Effector CD4-positive, alpha-beta T cell (primary cell): ENCODE measurements around the gene OR4M2. TPM values are rescaled to one million over a fixed set of nuclear protein-coding genes. Genes with fewer than 3 reads are reported as not detected.
"Not testable (repeated sequence)": the region's sequence is repeated elsewhere in the genome, so short reads cannot be mapped to it uniquely, and the experiment has no call there.

Experiments used
- DNase-seq: peaks from one replicate; pipeline ENCODE4 v3.0.0-alpha.2; 2020
- total RNA-seq: gene quantifications from one replicate; lab custom pipeline; 2026; lab: John Stamatoyannopoulos, UW

Gene OR4M2, protein sequence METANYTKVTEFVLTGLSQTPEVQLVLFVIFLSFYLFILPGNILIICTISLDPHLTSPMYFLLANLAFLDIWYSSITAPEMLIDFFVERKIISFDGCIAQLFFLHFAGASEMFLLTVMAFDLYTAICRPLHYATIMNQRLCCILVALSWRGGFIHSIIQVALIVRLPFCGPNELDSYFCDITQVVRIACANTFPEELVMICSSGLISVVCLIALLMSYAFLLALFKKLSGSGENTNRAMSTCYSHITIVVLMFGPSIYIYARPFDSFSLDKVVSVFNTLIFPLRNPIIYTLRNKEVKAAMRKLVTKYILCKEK
- not detected for total RNA-seq

- DNase-seq = not testable (repeated sequence)
Measured at GRCh38 chr15:22080227-22080626, at the start of gene OR4M2. Gene OR4M2, plus strand, starts transcription at chr15:22080527. Its CDS starts 98 bp downstream, at chr15:22080625.

DNA sequence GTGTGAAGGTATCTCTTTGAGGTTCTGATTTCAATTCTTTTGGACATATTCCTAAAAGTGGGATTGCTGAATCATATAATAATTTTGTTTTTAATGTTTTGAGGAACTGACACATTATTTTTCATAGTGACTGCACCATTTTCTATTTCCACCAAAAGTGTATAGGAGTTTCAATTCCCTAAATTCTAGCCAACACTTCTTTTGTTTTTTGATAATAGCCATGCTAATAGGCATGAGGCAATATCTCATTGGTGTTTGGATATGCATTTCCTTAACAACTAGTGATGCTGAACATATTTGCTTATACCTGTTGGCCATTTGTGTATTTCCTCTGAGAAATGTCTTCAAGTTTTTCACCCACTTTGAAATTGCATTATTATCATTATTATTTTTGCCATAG lies 11.1 kb upstream of the OR4M2 start:
- not testable (repeated sequence) for DNase-seq

DNA sequence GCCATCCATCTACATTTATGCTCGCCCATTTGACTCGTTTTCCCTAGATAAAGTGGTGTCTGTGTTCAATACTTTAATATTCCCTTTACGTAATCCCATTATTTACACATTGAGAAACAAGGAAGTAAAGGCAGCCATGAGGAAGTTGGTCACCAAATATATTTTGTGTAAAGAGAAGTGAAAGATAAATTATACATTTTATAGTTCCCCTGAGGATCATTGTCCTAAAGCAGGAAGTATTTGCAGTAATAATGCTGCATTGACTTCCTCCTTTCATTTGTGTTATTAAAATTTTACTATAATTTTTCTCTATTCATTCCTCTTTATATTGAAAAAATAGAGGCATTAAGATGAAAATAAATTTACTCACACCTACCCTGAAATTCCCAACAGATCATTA lies 1.1 kb downstream of the OR4M2 start:
- not testable (repeated sequence) for DNase-seq

DNA sequence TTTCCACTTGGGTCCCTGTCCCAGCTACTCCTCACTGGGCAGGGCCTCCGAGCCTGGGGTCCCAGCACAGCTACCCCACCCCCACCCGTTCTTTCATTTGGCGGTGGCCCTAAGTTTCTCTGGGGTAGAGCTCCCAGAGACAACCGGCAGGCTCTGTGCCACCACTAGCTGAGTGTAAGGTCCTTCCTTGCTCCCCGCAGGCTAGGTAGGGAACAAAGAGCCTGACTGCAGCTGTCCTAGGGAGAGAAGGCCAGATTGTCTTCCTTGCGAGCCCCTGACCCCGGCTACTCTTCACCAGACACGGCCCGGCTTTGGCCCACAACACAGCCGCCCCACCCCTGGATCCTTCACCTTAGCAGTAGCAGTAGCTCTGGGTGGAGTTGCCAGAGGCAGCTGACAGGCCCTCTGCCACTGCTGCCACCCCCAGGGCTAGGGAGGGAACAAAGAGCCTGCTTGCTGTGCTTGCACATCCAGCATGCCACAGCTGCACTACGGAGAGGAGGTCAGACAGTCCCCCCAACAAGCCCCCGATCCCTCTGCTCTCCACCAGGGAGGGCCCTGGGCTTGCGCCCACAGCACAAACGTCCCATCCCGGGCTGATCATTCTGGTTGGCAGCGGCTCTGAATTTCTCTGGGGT lies 18.4 kb downstream of the OR4M2 start:
- not testable (repeated sequence) for DNase-seq

GRCh38 chr15:22099289-22099891 lies 19.1 kb downstream of the OR4M2 start:
- not testable (repeated sequence) for DNase-seq

GRCh38 chr15:22122033-22122432 lies 41.7 kb downstream of the OR4M2 start:
- not testable (repeated sequence) for DNase-seq
